Measurements from ENCODE around the gene C18orf32. TPM values are rescaled to one million over a fixed set of nuclear protein-coding genes. Genes with fewer than 3 reads are reported as not detected.

The C18orf32 gene
- total RNA-seq, 6 donors from 2014 or later = 17.8 to 68.8 (median 56.5) TPM

GRCh38 chr18:49472459-49472858 is 14.6 kb downstream of the C18orf32 start:
- Histone ChIP-seq H3K27ac (no peak overlapping the region), H3K4me3 (no peak overlapping the region), H3K9me3 (no peaks in the 10 kb centered on the region), H3K4me1 (peaks cover 12 to 14% (median 13%) of the 10 kb centered on the region in 4 donors), H3K27me3 (no peaks in the 10 kb centered on the region), H3K36me3 (no peaks in the 10 kb centered on the region)
- DNase-seq = no peak
- TF ChIP-seq EP300 (IDR thresholded peaks at IDR 0.05) (no peak), POLR2AphosphoS5 (IDR thresholded peaks at IDR 0.05) (no peak), POLR2A (IDR thresholded peaks at IDR 0.05) (no peak), CTCF (IDR thresholded peaks at IDR 0.05) (no peak)
- WGBS, 2 donors = 78 to 81% methylated on average over 3 of the region's 3 CpGs
- no peak for ATAC-seq (ENCODE audit: low FRiP score in 2 of 2)

- H3K4me3 ChIP-seq = no peak overlapping the region
- no peak overlapping the region for H3K27ac ChIP-seq
- H3K9me3 ChIP-seq = no peaks in the 10 kb centered on the region
- DNase-seq = no peak
- peaks cover 4 to 5% (median 4%) of the 10 kb centered on the region in 4 donors for H3K4me1 ChIP-seq
- no peaks in the 10 kb centered on the region for H3K36me3 ChIP-seq
- no peaks in the 10 kb centered on the region for H3K27me3 ChIP-seq
- no peak for TF ChIP-seq POLR2AphosphoS5 (IDR thresholded peaks at IDR 0.05)
- TF ChIP-seq POLR2A (IDR thresholded peaks at IDR 0.05) = no peak
- TF ChIP-seq EP300 (IDR thresholded peaks at IDR 0.05) = no peak
- TF ChIP-seq CTCF (IDR thresholded peaks at IDR 0.05) = no peak
- no peak for ATAC-seq (ENCODE audit: low FRiP score in 2 of 2)
- WGBS, 2 donors = 91 to 97% methylated on average over 1 of the region's 1 CpG
These were observed 15.5 kb downstream of the C18orf32 start for GRCh38 chr18:49471532-49471931.

- TF ChIP-seq POLR2AphosphoS5 (IDR thresholded peaks at IDR 0.05) = no peak
- no peak for TF ChIP-seq EP300 (IDR thresholded peaks at IDR 0.05)
- H3K4me3 ChIP-seq = no peak overlapping the region
- no peaks in the 10 kb centered on the region for H3K4me1 ChIP-seq
- H3K36me3 ChIP-seq = no peaks in the 10 kb centered on the region
- WGBS, 2 donors = 80 to 81% methylated on average over 4 of the region's 4 CpGs
- H3K27me3 ChIP-seq = no peaks in the 10 kb centered on the region
- no peak overlapping the region for H3K27ac ChIP-seq
- no peak for DNase-seq
- H3K9me3 ChIP-seq = no peaks in the 10 kb centered on the region
- ATAC-seq (ENCODE audit: low FRiP score in 2 of 2) = no peak
These were observed 19.4 kb downstream of the C18orf32 start for GRCh38 chr18:49467599-49467998.

- ATAC-seq (ENCODE audit: low FRiP score in 2 of 2) = no peak
- Histone ChIP-seq H3K27me3 (no peaks in the 10 kb centered on the region), H3K4me1 (no peaks in the 10 kb centered on the region), H3K36me3 (no peaks in the 10 kb centered on the region), H3K27ac (no peak overlapping the region), H3K9me3 (no peaks in the 10 kb centered on the region), H3K4me3 (no peak overlapping the region)
- WGBS, 2 donors = 94% methylated on average over 2 of the region's 2 CpGs
- TF ChIP-seq EP300 (IDR thresholded peaks at IDR 0.05) (no peak), POLR2A (IDR thresholded peaks at IDR 0.05) (no peak), POLR2AphosphoS5 (IDR thresholded peaks at IDR 0.05) (no peak), CTCF (IDR thresholded peaks at IDR 0.05) (no peak)
- DNase-seq = no peak
These were observed 19.9 kb downstream of the C18orf32 start for GRCh38 chr18:49467019-49467563.

- peaks cover 0 to 7% (median 5%) of the 10 kb centered on the region in 4 donors for H3K4me1 ChIP-seq
- H3K36me3 ChIP-seq = no peaks in the 10 kb centered on the region
- DNase-seq (no peak), ATAC-seq (ENCODE audit: low FRiP score in 2 of 2) (no peak)
- no peak overlapping the region for H3K27ac ChIP-seq
- H3K4me3 ChIP-seq = no peak overlapping the region
- no peaks in the 10 kb centered on the region for H3K9me3 ChIP-seq
- TF ChIP-seq CTCF (IDR thresholded peaks at IDR 0.05) = no peak
- no peak for TF ChIP-seq EP300 (IDR thresholded peaks at IDR 0.05)
- no peak for TF ChIP-seq POLR2A (IDR thresholded peaks at IDR 0.05)
- no peak for TF ChIP-seq POLR2AphosphoS5 (IDR thresholded peaks at IDR 0.05)
- H3K27me3 ChIP-seq = no peaks in the 10 kb centered on the region
- 75 to 77% methylated on average over 8 of the region's 8 CpGs for WGBS, 2 donors
These were observed 22.1 kb downstream of the C18orf32 start for GRCh38 chr18:49464718-49465598.

Measured in upper lobe of left lung (tissue), 6 donors.